Mesenchymal stem cell (in vitro differentiated cells and primary cell): ENCODE measurements around the gene RTF1.

Source experiments
- DNase-seq: peaks from one replicate; pipeline ENCODE4 v3.0.0-alpha.2; 2013
- H2AFZ ChIP-seq: one replicate; pipeline ENCODE4 v1.6.1; 2013; ENCODE audit warnings: low read depth, mild to moderate bottlenecking, control low read depth, inconsistent platforms, low read length, moderate library complexity
- H2AK5ac ChIP-seq: 2 replicates; pipeline ENCODE4 v1.6.1; 2013; ENCODE audit warnings: low read length, moderate library complexity, mild to moderate bottlenecking, inconsistent platforms; ENCODE audit not compliant: severe bottlenecking
- H2BK120ac ChIP-seq: one replicate; pipeline ENCODE4 v1.6.1; 2013; ENCODE audit warnings: low read depth, mild to moderate bottlenecking, inconsistent platforms, low read length, moderate library complexity
- H2BK12ac ChIP-seq, 2 experiments: one replicate each; pipeline ENCODE4 v1.6.1; 2013; ENCODE audit warnings: inconsistent platforms in 2 of 2, low read length in 2 of 2, mild to moderate bottlenecking in 2 of 2, moderate library complexity in 2 of 2, control low read depth in 1 of 2
- H2BK15ac ChIP-seq: one replicate; pipeline ENCODE4 v1.6.1; 2013; ENCODE audit warnings: mild to moderate bottlenecking, low read depth, inconsistent platforms; ENCODE audit not compliant: poor library complexity, severe bottlenecking
- H2BK5ac ChIP-seq: 2 replicates; pipeline ENCODE4 v1.6.1; 2013; ENCODE audit warnings: low read depth, mild to moderate bottlenecking, low read length, control low read depth, inconsistent platforms; ENCODE audit not compliant: poor library complexity, severe bottlenecking
- H3K14ac ChIP-seq, 2 experiments: one replicate each; pipeline ENCODE4 v1.6.1; 2013; ENCODE audit warnings: inconsistent platforms in 2 of 2, low read length in 2 of 2, control low read depth in 1 of 2, mild to moderate bottlenecking in 1 of 2, moderate library complexity in 1 of 2
- H3K18ac ChIP-seq, 2 experiments: one replicate each; pipeline ENCODE4 v1.6.1; 2013; ENCODE audit warnings: inconsistent platforms in 2 of 2, low read length in 2 of 2, control low read depth in 1 of 2, low read depth in 1 of 2, mild to moderate bottlenecking in 1 of 2
- H3K23ac ChIP-seq, 2 experiments: one replicate each; pipeline ENCODE4 v1.6.1; 2013; ENCODE audit warnings: inconsistent platforms in 2 of 2, low read length in 2 of 2, mild to moderate bottlenecking in 2 of 2, moderate library complexity in 2 of 2, control low read depth in 1 of 2
- H3K27ac ChIP-seq: 2 replicates; pipeline ENCODE4 v1.5.1; 2013; ENCODE audit warnings: mild to moderate bottlenecking, moderate library complexity, low read length, control low read depth, inconsistent platforms; ENCODE audit not compliant: poor library complexity, severe bottlenecking
- H3K27me3 ChIP-seq, 2 experiments: 2 replicates each; pipeline versions ENCODE4 v1.6.1 to v1.7.0; 2013; ENCODE audit warnings: low read length in 2 of 2, mild to moderate bottlenecking in 2 of 2, moderate library complexity in 2 of 2, control low read depth in 1 of 2, inconsistent platforms in 1 of 2; ENCODE audit not compliant: control insufficient read depth in 1 of 2, insufficient read depth in 1 of 2
- H3K36me3 ChIP-seq, 2 experiments: 2 replicates each; pipeline versions ENCODE4 v1.6.1 to v1.7.0; 2013; ENCODE audit warnings: low read length in 2 of 2, control low read depth in 1 of 2, inconsistent platforms in 1 of 2, low read depth in 1 of 2, mild to moderate bottlenecking in 1 of 2; ENCODE audit not compliant: insufficient read depth in 2 of 2, control insufficient read depth in 1 of 2
- H3K4ac ChIP-seq, 2 experiments: one replicate each; pipeline ENCODE4 v1.6.1; 2013; ENCODE audit warnings: inconsistent platforms in 2 of 2, low read length in 2 of 2, mild to moderate bottlenecking in 2 of 2, moderate library complexity in 2 of 2, control low read depth in 1 of 2, low read depth in 1 of 2
- H3K4me1 ChIP-seq: 2 replicates; pipeline ENCODE4 v1.6.1; 2013; ENCODE audit warnings: low read depth, low read length, control low read depth; ENCODE audit not compliant: control insufficient read depth, insufficient read depth
- H3K4me2 ChIP-seq: 2 replicates; pipeline ENCODE4 v1.6.1; 2013; ENCODE audit warnings: low read length, mild to moderate bottlenecking, inconsistent platforms; ENCODE audit not compliant: poor library complexity, severe bottlenecking
- H3K4me3 ChIP-seq, 2 experiments: 2 replicates each; pipeline versions ENCODE4 v1.5.1 to v1.7.0; 2013; ENCODE audit warnings: low read length in 2 of 2, mild to moderate bottlenecking in 2 of 2, control low read depth in 1 of 2, low read depth in 1 of 2; ENCODE audit not compliant: insufficient read depth in 1 of 2
- H3K79me1 ChIP-seq: replicated peaks from 2 replicates; pipeline ENCODE4 v1.6.1; 2013; ENCODE audit warnings: mild to moderate bottlenecking, control low read depth, low read length, inconsistent platforms; ENCODE audit not compliant: poor library complexity, severe bottlenecking
- H3K9ac ChIP-seq: 2 replicates; pipeline ENCODE4 v1.7.0; 2013; ENCODE audit warnings: mild to moderate bottlenecking, low read length, moderate library complexity
- H3K9me3 ChIP-seq: 2 replicates; pipeline ENCODE4 v1.7.0; 2013; ENCODE audit warnings: mild to moderate bottlenecking, low read length; ENCODE audit not compliant: control insufficient read depth
- H4K8ac ChIP-seq: one replicate; pipeline ENCODE4 v1.6.1; 2013; ENCODE audit warnings: inconsistent platforms, mild to moderate bottlenecking, low read length, moderate library complexity
- H4K91ac ChIP-seq: one replicate; pipeline ENCODE4 v1.6.1; 2013; ENCODE audit warnings: mild to moderate bottlenecking, low read length, inconsistent platforms
- WGBS: methylation state at CpG from one replicate; pipeline ENCODE4 v1.1.7; 2013; ENCODE audit warnings: mixed read lengths; 5-methylcytosine and 5-hydroxymethylcytosine counted together

RTF1 gene

GRCh38 chr15:41387646-41388045, 29.2 kb upstream of the RTF1 start:
- H4K8ac ChIP-seq, result no peak overlapping the region
- DNase-seq, result no peak
- no peak overlapping the region for H2BK120ac ChIP-seq
- H3K9me3 ChIP-seq, result no peaks in the 10 kb centered on the region
- no peaks in the 10 kb centered on the region for H3K4me1 ChIP-seq
- no peak overlapping the region for H2AK5ac ChIP-seq
- H3K27me3 ChIP-seq, result no peaks in the 10 kb centered on the region
- H2BK12ac ChIP-seq, result no peak overlapping the region
- H2BK5ac ChIP-seq, result no peak overlapping the region
- H3K4ac ChIP-seq, result no peak overlapping the region
- no peak overlapping the region for H3K18ac ChIP-seq
- H3K14ac ChIP-seq, result no peak overlapping the region
- no peak overlapping the region for H3K4me2 ChIP-seq
- no peak overlapping the region for H2BK15ac ChIP-seq
- H3K9ac ChIP-seq, result no peak overlapping the region
- H3K4me3 ChIP-seq, result no peak overlapping the region
- no peak overlapping the region for H4K91ac ChIP-seq
- no peak overlapping the region for H2AFZ ChIP-seq
- WGBS, result 92% methylated on average over 6 of the region's 6 CpGs
- H3K27ac ChIP-seq, result no peak overlapping the region
- H3K79me1 ChIP-seq, result peaks cover 2% of the 10 kb centered on the region
- H3K23ac ChIP-seq, result no peak overlapping the region
- H3K36me3 ChIP-seq, result peaks cover 10 to 43% of the 10 kb centered on the region in 2 experiments

- no peak overlapping the region for H3K4ac ChIP-seq
- no peaks in the 10 kb centered on the region for H3K27me3 ChIP-seq
- no peak for DNase-seq
- peaks cover 8% of the 10 kb centered on the region for H3K79me1 ChIP-seq
- H2AK5ac ChIP-seq, result no peak overlapping the region
- H2BK120ac ChIP-seq, result no peak overlapping the region
- H3K4me1 ChIP-seq, result no peaks in the 10 kb centered on the region
- H3K23ac ChIP-seq, result no peak overlapping the region
- WGBS, result 100% methylated on average over 2 of the region's 2 CpGs
- no peak overlapping the region for H3K14ac ChIP-seq
- H2AFZ ChIP-seq, result no peak overlapping the region
- no peak overlapping the region for H2BK12ac ChIP-seq
- H2BK5ac ChIP-seq, result no peak overlapping the region
- H3K27ac ChIP-seq, result no peak overlapping the region
- H3K4me3 ChIP-seq, result no peak overlapping the region
- no peak overlapping the region for H4K91ac ChIP-seq
- no peak overlapping the region for H4K8ac ChIP-seq
- peaks cover 11 to 56% of the 10 kb centered on the region in 2 experiments for H3K36me3 ChIP-seq
- H3K9ac ChIP-seq, result no peak overlapping the region
- H3K18ac ChIP-seq, result no peak overlapping the region
- no peak overlapping the region for H3K4me2 ChIP-seq
- H2BK15ac ChIP-seq, result no peak overlapping the region
- H3K9me3 ChIP-seq, result no peaks in the 10 kb centered on the region
Observed at GRCh38 chr15:41392659-41393058, 24.2 kb upstream of the RTF1 start.

DNA sequence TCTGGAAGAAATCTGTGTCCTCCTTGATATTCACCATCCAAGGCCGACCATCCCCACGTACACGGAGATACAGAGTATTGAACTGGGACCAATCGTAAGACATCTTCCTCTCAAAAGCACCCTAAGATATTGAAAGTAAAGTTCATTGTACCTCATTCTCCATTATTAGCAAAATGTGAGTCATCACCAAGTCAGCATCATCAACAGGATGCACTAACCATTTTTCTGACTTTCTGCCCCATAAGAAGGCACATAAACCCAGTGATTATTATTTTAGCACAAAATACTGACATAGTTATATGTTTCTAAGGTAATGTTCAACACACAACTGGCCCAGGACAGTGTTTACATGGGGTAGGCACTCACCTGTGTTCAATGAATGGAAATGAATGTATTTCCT, 22.0 kb upstream of the RTF1 start:
- 91% methylated on average over 4 of the region's 4 CpGs for WGBS
- H3K9ac ChIP-seq, result no peak overlapping the region

GRCh38 chr15:41396111-41396510, 20.8 kb upstream of the RTF1 start:
- no peak overlapping the region for H4K8ac ChIP-seq
- H3K27ac ChIP-seq, result no peak overlapping the region
- no peak for DNase-seq
- no peak overlapping the region for H2AFZ ChIP-seq
- H2BK120ac ChIP-seq, result no peak overlapping the region
- no peak overlapping the region for H3K18ac ChIP-seq
- H2BK15ac ChIP-seq, result no peak overlapping the region
- no peaks in the 10 kb centered on the region for H3K9me3 ChIP-seq
- H3K14ac ChIP-seq, result no peak overlapping the region
- no peak overlapping the region for H2BK5ac ChIP-seq
- no peak overlapping the region for H3K4ac ChIP-seq
- H3K9ac ChIP-seq, result no peak overlapping the region
- H3K4me3 ChIP-seq, result no peak overlapping the region
- peaks cover 9 to 40% of the 10 kb centered on the region in 2 experiments for H3K36me3 ChIP-seq
- H3K23ac ChIP-seq, result no peak overlapping the region
- H4K91ac ChIP-seq, result no peak overlapping the region
- H2AK5ac ChIP-seq, result no peak overlapping the region
- no peak overlapping the region for H2BK12ac ChIP-seq
- WGBS, result 97% methylated on average over 3 of the region's 3 CpGs
- H3K27me3 ChIP-seq, result no peaks in the 10 kb centered on the region
- H3K4me1 ChIP-seq, result no peaks in the 10 kb centered on the region
- H3K4me2 ChIP-seq, result no peak overlapping the region
- peaks cover 14% of the 10 kb centered on the region for H3K79me1 ChIP-seq

More for the DNA sequence above, 22.0 kb upstream of the RTF1 start:
- Histone ChIP-seq H2BK15ac (no peak overlapping the region), H3K27me3 (no peaks in the 10 kb centered on the region), H3K18ac (no peak overlapping the region), H3K36me3 (peaks cover 9 to 41% of the 10 kb centered on the region in 2 experiments), H3K79me1 (peaks cover 14% of the 10 kb centered on the region), H2AFZ (no peak overlapping the region), H3K4ac (no peak overlapping the region), H4K8ac (no peak overlapping the region), H3K27ac (no peak overlapping the region), H3K9me3 (no peaks in the 10 kb centered on the region), H3K4me3 (no peak overlapping the region), H3K4me2 (no peak overlapping the region), H2AK5ac (no peak overlapping the region), H2BK5ac (no peak overlapping the region), H2BK12ac (no peak overlapping the region), H2BK120ac (no peak overlapping the region), H3K23ac (no peak overlapping the region), H3K14ac (no peak overlapping the region), H4K91ac (no peak overlapping the region), H3K4me1 (no peaks in the 10 kb centered on the region)
- DNase-seq, result no peak
